ENCODE measurements around the gene HOXC12. TPM values are rescaled to one million over a fixed set of nuclear protein-coding genes. Genes with fewer than 3 reads are reported as not detected.

Gene HOXC12
- total and polyA plus RNA-seq, 4 donors, result not detected

DNA sequence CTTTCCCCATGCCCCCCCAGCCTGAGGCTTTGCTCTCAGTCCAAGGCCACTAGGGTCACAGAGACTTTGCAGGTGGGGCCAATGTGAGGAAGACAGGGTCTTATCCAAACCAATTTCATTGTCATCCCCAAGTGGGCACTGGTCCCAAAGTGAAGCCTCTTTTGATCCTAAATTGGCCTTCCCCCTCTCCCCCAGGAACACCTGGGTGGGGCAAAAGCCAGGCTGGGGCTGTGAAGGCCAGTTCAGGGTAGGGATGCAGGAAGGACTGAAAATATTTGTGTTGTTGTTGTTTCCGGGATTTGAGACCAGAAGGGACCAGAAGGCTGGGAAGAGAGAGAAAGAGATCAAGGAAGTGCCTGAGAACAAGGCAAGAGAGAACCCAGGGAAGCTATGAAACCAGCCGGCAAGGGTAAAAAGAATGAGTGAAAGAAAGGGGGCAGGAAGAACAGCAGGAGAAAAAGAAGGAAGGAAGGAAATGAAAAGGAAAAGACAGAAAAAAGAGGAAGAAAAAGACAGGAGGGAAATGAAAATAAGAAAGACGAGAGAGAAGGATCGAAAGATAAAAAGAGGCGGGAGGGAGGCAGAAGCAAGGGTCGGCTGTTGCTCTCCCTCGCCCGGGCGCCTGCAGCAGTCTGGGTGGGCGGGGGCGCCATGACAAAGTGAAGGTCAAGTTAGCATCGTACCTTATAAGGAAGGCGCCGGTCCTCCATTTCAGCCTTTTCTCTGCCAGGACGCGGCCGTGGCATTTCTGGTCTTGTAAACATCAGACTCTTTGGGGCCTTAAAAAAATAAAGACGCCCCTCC, 10.8 kb downstream of the HOXC12 start:
- peaks cover 0 to 7% (median 4%) of the 10 kb centered on the region in 4 donors for H3K4me1 ChIP-seq (ENCODE audit: control insufficient read depth in 4 of 4, insufficient read depth in 4 of 4, low read length in 3 of 4)
- H3K27me3 ChIP-seq (ENCODE audit: control insufficient read depth in 4 of 4, insufficient read depth in 4 of 4, low read length in 3 of 4), result peaks cover 0 to 65% (median 43%) of the 10 kb centered on the region in 4 donors
- no peak overlapping the region for H3K9ac ChIP-seq (ENCODE audit: low read depth in 1 of 2, low read length in 2 of 2)
- H3K27ac ChIP-seq (ENCODE audit: low read depth in 1 of 2, low read length in 2 of 2), result no peak overlapping the region
- TF ChIP-seq FOXA2 (IDR thresholded peaks at IDR 0.05) (no peak), SP1 (IDR thresholded peaks at IDR 0.05) (no peak), TAF1 (conservative IDR thresholded peaks at IDR 0.05) (no peak), EGR1 (IDR thresholded peaks at IDR 0.05; ENCODE audit: low read depth in 2 of 2) (no peak), RXRA (IDR thresholded peaks at IDR 0.05) (no peak), GABPA (IDR thresholded peaks at IDR 0.05 in 1 of 2, conservative IDR thresholded peaks at IDR 0.05 in 1 of 2) (no peak), HNF4A (conservative IDR thresholded peaks at IDR 0.05) (no peak), HNF4G (IDR thresholded peaks at IDR 0.05) (no peak), NR2F2 (IDR thresholded peaks at IDR 0.05) (no peak), JUND (IDR thresholded peaks at IDR 0.05) (no peak), YY1 (IDR thresholded peaks at IDR 0.05) (no peak), FOXA1 (IDR thresholded peaks at IDR 0.05) (no peak), RAD21 (IDR thresholded peaks at IDR 0.05) (no peak)
- TF ChIP-seq, protein P1, sequence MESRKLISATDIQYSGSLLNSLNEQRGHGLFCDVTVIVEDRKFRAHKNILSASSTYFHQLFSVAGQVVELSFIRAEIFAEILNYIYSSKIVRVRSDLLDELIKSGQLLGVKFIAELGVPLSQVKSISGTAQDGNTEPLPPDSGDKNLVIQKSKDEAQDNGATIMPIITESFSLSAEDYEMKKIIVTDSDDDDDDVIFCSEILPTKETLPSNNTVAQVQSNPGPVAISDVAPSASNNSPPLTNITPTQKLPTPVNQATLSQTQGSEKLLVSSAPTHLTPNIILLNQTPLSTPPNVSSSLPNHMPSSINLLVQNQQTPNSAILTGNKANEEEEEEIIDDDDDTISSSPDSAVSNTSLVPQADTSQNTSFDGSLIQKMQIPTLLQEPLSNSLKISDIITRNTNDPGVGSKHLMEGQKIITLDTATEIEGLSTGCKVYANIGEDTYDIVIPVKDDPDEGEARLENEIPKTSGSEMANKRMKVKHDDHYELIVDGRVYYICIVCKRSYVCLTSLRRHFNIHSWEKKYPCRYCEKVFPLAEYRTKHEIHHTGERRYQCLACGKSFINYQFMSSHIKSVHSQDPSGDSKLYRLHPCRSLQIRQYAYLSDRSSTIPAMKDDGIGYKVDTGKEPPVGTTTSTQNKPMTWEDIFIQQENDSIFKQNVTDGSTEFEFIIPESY (IDR thresholded peaks at IDR 0.05), result no peak
- TF ChIP-seq, protein P2, sequence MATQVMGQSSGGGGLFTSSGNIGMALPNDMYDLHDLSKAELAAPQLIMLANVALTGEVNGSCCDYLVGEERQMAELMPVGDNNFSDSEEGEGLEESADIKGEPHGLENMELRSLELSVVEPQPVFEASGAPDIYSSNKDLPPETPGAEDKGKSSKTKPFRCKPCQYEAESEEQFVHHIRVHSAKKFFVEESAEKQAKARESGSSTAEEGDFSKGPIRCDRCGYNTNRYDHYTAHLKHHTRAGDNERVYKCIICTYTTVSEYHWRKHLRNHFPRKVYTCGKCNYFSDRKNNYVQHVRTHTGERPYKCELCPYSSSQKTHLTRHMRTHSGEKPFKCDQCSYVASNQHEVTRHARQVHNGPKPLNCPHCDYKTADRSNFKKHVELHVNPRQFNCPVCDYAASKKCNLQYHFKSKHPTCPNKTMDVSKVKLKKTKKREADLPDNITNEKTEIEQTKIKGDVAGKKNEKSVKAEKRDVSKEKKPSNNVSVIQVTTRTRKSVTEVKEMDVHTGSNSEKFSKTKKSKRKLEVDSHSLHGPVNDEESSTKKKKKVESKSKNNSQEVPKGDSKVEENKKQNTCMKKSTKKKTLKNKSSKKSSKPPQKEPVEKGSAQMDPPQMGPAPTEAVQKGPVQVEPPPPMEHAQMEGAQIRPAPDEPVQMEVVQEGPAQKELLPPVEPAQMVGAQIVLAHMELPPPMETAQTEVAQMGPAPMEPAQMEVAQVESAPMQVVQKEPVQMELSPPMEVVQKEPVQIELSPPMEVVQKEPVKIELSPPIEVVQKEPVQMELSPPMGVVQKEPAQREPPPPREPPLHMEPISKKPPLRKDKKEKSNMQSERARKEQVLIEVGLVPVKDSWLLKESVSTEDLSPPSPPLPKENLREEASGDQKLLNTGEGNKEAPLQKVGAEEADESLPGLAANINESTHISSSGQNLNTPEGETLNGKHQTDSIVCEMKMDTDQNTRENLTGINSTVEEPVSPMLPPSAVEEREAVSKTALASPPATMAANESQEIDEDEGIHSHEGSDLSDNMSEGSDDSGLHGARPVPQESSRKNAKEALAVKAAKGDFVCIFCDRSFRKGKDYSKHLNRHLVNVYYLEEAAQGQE (IDR thresholded peaks at IDR 0.05), result no peak
- TF ChIP-seq, protein P3, sequence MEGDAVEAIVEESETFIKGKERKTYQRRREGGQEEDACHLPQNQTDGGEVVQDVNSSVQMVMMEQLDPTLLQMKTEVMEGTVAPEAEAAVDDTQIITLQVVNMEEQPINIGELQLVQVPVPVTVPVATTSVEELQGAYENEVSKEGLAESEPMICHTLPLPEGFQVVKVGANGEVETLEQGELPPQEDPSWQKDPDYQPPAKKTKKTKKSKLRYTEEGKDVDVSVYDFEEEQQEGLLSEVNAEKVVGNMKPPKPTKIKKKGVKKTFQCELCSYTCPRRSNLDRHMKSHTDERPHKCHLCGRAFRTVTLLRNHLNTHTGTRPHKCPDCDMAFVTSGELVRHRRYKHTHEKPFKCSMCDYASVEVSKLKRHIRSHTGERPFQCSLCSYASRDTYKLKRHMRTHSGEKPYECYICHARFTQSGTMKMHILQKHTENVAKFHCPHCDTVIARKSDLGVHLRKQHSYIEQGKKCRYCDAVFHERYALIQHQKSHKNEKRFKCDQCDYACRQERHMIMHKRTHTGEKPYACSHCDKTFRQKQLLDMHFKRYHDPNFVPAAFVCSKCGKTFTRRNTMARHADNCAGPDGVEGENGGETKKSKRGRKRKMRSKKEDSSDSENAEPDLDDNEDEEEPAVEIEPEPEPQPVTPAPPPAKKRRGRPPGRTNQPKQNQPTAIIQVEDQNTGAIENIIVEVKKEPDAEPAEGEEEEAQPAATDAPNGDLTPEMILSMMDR (IDR thresholded peaks at IDR 0.05; ENCODE audit: low read depth, low read length, missing input control), result no peak
- TF ChIP-seq, protein P4, sequence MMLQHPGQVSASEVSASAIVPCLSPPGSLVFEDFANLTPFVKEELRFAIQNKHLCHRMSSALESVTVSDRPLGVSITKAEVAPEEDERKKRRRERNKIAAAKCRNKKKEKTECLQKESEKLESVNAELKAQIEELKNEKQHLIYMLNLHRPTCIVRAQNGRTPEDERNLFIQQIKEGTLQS (IDR thresholded peaks at IDR 0.05), result no peak
- TF ChIP-seq, protein P5, sequence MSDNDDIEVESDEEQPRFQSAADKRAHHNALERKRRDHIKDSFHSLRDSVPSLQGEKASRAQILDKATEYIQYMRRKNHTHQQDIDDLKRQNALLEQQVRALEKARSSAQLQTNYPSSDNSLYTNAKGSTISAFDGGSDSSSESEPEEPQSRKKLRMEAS (IDR thresholded peaks at IDR 0.05), result no peak
- no peak overlapping the region for H3K4me3 ChIP-seq (ENCODE audit: low read depth in 1 of 3, low read length in 3 of 3)
- no peaks in the 10 kb centered on the region for H3K36me3 ChIP-seq (ENCODE audit: control insufficient read depth in 4 of 4, insufficient read depth in 3 of 4, low read depth in 1 of 4, low read length in 3 of 4)
- peaks cover 0 to 3% (median 0%) of the 10 kb centered on the region in 4 donors for H3K9me3 ChIP-seq (ENCODE audit: control insufficient read depth in 4 of 4, low read length in 3 of 4)
- 5% methylated on average over 18 of the region's 18 CpGs for WGBS
- no peak for DNase-seq (ENCODE audit: low spot score)

Measured in liver (tissue), 9 donors.